ENCODE results near the gene HMGXB3. TPM values are rescaled to one million over a fixed set of nuclear protein-coding genes. Genes with fewer than 3 reads are reported as not detected.

Gene HMGXB3
- total RNA-seq, 4 donors from 2014 or later: 31.6 to 63.8 (median 37.9) TPM

GRCh38 chr5:150068472-150068871, 67.9 kb downstream of the HMGXB3 start:
- TF ChIP-seq, protein P1, sequence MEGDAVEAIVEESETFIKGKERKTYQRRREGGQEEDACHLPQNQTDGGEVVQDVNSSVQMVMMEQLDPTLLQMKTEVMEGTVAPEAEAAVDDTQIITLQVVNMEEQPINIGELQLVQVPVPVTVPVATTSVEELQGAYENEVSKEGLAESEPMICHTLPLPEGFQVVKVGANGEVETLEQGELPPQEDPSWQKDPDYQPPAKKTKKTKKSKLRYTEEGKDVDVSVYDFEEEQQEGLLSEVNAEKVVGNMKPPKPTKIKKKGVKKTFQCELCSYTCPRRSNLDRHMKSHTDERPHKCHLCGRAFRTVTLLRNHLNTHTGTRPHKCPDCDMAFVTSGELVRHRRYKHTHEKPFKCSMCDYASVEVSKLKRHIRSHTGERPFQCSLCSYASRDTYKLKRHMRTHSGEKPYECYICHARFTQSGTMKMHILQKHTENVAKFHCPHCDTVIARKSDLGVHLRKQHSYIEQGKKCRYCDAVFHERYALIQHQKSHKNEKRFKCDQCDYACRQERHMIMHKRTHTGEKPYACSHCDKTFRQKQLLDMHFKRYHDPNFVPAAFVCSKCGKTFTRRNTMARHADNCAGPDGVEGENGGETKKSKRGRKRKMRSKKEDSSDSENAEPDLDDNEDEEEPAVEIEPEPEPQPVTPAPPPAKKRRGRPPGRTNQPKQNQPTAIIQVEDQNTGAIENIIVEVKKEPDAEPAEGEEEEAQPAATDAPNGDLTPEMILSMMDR (IDR thresholded peaks at IDR 0.05): no peak
- ATAC-seq (ENCODE audit: low FRiP score) (no peak), DNase-seq (ENCODE audit: low spot score) (no peak)

GRCh38 chr5:150068961-150069645, 68.6 kb downstream of the HMGXB3 start:
- TF ChIP-seq, protein P1 (IDR thresholded peaks at IDR 0.05): no peak
- ATAC-seq (ENCODE audit: low FRiP score) (no peak), DNase-seq (ENCODE audit: low spot score) (no peak)

DNA sequence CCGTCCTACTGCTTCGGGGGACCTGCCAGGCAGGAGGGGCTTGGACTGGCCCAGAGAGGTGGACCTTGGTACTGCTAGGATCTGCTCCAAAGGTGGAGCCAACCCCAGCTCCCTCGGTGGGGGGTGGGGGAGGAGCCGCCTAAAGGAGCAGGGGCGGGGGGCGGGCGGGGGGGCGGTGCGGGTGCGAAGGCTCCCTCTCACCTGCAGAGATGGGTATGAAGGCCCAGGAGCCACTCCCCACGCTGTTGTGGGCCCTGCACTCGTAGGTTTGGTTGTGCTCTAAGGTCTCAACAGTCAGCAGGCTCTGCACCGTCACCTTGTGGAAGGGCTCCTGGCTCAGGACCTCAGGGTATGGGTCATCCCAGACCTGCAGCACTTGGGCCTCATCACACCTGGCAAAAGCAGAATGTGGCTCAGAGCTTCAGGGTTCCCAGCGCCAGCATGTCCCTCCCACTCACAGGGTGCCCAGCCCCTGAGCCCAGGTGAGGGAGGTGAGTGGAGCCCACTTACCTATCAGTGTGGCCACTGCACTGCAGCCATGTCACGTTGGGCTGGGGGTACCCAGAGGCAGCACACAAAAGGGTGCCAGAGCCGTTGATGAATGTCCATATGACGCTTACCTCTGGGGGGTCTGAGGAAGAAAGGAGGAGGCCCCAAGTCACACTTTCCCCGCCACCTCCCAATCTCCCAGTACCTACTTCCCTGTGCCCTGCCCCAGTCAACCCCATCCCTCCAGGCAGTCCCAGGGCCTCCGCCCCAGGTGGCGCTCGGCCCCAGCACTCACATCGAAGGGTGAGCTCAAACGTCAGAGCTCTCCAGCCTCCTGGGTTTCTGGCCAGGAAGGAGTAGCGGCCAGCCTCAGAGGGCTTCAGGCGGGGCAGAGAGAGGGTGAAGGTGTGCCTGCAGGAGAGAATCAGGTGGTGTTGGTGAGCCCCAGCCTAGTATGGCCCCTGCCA, 69.4 kb downstream of the HMGXB3 start:
- TF ChIP-seq, protein P1 (IDR thresholded peaks at IDR 0.05): no peak
- DNase-seq (ENCODE audit: low spot score) (no peak), ATAC-seq (ENCODE audit: low FRiP score) (no peak)

DNA sequence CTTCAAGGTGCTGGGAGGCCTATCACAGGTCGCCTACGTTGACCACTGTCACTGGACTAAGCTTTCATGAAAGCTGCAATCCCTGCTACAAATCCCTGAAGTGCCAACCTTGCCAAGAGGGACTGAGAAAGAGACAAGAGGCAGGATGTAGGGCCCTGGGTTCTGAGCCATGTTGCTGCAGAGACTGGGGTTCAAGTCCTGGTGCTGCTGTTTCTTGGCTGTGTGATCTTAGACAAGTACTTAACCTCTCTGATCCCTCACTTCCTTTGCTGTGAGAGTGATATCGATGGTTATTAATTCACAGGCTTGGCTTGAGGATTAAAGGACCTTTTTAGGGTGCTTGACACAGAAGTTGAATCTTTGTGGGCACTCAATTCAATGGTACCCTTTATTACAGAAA, 70.3 kb downstream of the HMGXB3 start:
- DNase-seq (ENCODE audit: low spot score) (no peak), ATAC-seq (ENCODE audit: low FRiP score) (no peak)
- TF ChIP-seq, protein P1 (IDR thresholded peaks at IDR 0.05): no peak

GRCh38 chr5:150073086-150073625, 72.6 kb downstream of the HMGXB3 start:
- DNase-seq (ENCODE audit: low spot score) (peak; percentile 9), ATAC-seq (ENCODE audit: low FRiP score) (no peak)
- TF ChIP-seq, protein P1 (IDR thresholded peaks at IDR 0.05): no peak

- no peak for DNase-seq (ENCODE audit: low spot score)
- TF ChIP-seq, protein P1 (IDR thresholded peaks at IDR 0.05): no peak
- ATAC-seq (ENCODE audit: low FRiP score): no peak
These were observed 73.1 kb downstream of the HMGXB3 start for GRCh38 chr5:150073677-150074076.

Measured in omental fat pad (tissue), 4 donors.